Stimulated activated CD8-positive, alpha-beta memory T cell treated with anti-CD3 and anti-CD28 coated beads, Interleukin-12 subunit alpha, Interleukin-12 subunit beta, amount 100 ng/mL, for 1 hour (primary cell): ENCODE data around the gene ADAMTSL5.
"Not testable (repeated sequence)": the region's sequence is repeated elsewhere in the genome, so short reads cannot be mapped to it uniquely, and the experiment has no call there.

Experiments
- DNase-seq: peaks from one replicate; pipeline ENCODE4 v3.0.0-alpha.2; 2020; ENCODE audit warnings: low read depth

Gene ADAMTSL5

DNA sequence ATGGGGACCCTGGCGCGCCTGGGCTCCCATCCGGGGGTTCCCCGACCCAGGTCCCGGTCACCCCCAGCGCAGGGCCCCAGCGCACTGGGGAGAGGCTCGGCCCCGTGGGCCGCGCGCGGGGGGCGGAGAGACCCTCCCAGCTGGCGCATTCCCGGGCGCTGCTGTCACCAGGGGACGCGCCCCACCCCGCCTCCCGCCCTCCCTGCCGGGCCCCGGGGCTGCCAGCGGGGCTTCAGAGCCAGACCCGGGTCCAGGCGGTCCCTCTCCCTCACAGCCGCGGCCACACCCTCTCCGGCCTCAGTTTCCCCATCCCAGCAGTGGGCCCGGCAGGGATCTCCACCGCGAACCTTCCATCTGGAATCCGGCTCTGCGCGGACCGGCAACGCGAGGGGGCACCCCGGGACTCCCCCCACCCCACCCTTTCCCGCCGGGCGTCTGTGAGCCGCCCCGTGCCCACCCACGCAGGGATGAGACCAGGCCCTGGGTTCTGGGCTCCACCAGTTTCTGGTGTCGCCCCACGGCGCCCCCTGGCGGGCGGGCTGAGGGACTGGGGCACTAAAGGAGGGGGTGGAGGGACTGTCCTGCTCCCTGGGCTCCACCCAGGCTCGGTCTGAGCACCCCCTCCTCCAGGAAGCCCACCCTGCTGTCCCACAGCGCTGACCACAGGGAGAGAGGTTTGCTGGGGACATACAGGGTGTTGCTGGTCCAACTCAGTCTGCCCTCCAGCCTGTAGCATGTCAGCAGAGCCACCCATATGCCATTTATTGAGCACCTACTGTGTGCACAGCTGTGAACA is 878 bp upstream of the ADAMTSL5 start:
- peak; percentile 40 for DNase-seq

DNA sequence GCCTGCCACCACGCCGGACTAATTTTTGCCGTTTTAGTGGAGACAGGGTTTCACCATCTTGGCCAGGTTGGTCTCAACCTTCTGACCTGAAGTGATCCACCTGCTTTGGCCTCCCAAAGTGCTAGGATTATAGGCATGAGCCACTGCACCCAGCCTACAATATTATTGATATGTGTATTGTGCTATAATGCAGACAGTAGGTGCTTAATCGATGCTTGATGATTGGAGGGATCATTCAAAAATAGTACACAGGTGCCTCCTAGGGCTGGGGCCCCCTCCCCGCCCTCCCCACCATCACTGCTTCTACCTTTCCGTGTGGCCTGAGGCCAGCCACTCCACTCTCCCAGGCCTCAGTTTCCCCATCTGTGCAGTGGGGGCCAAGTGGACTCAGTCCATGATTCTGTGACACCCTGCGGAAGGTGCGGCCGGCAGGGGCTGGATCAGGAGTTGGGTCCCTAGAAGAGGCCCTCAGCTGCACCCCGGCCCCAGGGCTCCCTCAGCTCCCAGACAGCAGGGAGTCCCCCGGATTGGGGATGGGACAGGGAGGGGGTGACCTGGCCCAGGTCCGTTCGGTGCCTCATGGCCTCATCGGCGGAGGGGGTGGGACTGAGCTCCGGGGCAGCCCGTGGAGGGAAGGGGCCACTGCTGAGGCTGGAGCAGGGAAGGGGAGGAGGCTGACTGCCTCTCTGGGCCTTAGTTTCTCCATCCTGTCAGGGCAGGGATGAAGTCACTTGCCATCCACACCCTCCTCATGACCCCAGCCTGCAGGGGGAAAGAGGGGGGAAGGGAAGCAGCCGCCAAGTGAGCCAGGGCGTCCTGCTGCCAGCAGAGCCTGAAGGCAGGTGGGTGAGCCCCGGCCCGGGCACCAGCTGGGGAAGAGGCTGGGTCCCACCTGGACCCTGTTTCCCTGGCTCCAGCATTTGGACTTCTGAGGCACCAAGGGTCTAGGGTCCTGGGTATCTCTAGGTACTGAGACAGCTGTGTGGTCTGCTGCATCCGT is 1.2 kb downstream of the ADAMTSL5 start:
- no peak for DNase-seq

DNA sequence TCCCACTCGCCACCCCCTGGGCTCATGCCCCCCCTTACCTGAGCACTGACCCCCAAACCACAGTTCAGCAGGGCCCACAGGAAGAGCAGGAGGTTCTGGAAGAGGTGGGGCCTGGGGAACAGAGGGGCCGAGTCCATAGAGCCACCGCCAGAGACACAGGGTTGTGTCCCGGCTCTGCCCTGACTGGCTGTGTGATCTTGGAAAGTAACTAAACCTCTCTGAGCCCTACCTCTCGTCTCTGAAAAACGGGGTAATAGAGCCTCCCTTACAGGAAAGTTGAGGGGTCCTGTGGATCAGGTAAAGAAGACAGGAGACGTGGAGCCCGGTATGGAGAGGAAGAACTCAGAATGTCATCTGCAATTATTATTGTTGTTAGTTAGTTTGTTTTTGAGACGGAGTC is 2.0 kb downstream of the ADAMTSL5 start:
- no peak for DNase-seq

DNA sequence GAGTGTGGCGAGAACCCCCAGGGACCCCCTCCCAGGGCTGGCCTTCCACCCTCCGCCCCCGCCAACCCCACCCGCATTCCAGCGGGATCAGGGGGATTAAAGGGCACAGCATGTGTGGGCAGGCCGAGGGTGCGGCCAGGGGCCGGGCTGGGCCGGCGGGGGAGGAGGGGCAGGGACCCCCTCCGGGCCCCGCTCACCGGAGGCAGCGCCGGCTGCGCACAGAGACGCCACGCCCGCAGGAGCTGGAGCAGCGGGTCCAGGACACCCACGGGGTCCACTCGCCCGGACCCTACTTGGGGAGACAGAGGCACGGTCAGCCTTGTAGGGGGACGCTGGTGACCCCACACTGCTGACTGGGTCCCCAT is 2.4 kb downstream of the ADAMTSL5 start:
- DNase-seq, result no peak

DNA sequence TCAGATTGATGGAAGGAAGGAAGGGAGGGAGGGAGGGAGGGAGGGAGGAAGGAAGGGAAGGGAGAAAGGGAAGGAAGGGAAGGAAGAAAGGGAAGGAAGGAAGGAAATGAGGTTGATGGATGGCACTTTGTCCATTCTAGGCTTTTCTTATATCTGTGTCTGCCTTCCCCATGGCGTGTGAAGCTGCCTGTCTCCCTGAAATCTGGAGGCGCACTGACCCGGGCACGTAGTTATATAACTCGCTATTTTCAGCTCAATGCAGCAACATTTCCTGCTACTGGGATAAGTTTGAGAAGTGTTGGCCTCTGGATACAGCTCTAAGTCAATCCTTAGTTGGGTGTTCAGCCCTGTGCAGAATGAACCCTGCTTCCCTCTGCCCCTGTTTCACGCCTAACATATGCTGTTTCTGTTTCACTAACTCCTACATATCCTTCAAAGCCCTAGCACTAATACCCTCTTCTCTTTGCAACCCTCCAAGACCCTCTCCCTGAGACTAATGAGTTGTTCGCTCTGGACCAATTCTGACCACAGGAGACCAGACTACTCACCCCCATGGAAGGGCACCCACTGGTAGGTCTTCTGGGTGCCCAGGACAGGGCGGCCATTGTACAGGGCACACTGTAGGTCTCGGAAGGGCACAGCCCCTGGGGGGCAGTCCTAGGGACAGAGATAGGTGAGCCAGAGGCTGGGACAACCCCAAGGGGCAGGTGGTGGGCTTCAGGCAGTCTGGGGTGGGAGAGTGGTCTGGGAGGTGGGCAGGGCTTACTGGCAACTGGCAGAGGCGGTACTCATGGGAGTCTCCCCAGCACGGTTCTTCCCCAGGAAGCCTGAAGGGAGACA is 3.0 kb downstream of the ADAMTSL5 start:
- DNase-seq, result no peak

DNA sequence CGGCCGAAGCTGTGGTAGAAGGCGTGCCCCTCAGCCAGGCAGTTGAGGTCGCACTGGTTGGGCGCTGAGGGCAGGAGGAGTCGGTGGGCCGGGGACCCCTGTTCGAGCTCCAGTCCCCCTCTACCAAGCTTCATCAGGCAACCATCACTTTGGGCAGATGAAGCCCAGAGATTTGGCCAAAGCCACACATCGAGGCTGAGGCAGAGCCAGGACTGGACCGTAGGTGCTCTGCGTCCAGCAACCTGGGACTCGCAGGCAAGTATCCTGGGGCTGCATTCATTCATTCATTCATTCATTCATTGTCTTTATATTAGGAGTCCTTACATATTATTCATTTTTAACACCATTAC is 4.3 kb downstream of the ADAMTSL5 start:
- DNase-seq, result no peak

DNA sequence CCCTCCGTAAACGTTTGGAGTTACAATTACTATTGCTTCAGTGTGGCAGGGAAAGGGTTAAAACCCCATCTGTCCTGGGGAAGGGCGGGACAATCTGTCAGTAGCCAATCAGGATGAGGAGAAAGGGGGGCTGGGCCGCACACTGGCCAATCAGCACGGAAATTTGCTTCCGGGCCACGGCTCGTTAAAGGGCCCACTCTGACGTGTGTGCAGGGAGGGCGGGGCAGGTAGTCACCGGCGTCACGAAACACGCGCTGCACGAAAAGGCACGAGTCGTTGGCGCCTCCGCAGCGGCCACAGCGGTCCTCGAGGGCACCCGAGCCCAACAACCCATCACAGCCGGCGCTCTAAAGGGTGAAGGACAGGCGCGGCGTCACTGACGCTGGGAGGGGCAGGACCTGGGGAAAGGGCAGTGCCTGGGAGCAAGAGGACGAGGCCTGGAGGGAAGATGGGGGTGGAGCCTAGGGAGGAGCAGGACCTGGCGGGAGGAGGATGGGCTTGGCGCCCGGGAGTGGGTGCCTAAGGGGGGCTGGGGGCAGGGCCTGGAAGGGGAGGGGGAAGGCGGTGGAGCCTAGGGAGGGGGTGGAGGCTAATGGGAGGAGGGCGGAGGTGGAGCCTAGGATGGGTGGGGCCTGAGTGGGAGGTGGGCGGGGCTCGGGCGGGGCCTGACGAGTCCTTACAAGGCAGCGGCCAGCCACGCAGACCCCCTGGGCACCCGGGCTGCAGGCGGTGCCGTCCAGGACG is 4.9 kb downstream of the ADAMTSL5 start:
- peak; percentile 80 for DNase-seq

DNA sequence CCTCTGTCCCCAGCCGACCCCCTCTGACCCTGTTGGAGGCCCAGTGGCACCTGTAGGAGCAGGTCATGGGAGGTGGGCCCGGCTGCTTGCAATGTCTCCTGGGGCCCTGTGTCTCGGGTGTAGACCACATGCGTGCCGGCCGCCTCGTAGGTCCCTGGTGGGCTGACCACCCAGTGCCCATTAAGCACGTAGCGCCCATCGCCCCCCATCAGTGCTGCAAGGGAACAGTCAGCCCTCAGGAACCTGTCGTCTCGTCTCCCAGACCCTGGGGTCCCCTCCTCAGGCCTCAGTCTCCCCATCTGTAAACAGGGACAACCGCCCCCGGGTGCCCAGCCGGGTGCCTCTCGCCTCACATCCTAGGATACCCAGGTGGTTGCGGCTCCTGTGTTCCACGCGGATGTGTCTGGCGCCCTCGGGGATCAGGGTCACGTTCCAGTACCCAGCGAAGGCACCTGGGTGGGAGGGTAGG is 5.6 kb downstream of the ADAMTSL5 start:
- no peak for DNase-seq

DNA sequence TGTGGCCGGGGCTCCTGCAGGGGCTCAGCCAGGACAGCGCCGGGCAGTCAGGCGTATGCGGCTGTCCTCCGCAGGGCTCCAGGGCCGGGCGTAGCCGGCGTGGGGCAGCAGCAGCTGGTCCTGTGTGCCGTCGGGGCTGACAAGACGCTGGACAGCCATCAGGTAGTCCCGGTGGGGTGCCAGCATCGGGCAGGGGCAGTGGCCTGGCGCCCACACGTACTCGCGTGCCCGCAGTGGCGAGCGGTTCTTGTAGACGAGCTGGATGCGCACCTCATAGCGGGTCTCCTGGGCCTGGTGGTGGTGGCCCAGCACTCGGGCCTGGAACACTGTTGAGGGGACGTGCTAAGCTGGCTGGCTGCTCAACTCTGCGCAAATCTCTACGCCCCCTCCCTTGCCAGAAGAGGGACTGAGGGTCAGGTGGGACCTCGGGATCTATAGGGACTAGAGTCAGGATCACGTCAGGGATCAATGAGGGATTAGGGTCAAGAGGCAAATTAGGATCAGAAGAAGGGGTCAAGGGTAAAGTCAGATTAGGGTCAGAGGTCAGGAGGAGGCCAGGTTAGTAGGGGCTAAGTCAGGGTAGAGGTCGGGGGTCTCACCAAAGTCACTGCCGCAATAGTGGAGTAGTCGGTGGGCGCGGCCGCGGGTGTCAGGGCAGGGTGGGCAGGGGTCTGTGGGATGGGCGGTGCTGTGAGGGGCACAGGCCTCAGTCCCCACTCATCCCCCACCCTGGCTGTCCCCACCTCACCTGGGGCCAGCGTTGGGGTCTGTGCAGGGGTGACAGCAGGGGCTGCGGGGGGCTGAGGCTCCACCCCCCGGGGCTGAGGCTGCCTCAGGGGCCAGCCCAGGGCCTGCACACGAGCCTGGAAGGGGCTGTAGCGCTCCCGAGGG is 6.6 kb downstream of the ADAMTSL5 start:
- DNase-seq, result no peak

DNA sequence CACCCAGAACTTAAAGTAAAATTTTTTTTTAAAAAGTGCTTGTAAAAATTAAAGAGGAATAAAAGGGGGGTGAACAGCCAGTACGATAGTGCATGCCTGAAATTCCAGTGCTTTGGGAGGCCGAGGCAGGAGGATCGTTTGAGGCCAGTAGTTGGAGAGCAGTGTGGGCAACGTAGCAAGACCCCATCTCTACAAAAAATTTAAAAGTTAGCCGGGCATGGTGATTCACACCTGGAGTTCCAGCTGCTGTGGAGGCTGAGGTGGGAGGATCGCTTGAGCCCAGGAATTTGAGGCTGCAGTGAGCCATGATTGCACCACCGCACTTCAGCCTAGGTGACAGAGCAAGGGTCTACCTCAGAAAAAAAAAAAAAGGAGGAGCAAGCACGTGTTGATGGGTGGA is 7.8 kb downstream of the ADAMTSL5 start:
- no peak for DNase-seq

DNA sequence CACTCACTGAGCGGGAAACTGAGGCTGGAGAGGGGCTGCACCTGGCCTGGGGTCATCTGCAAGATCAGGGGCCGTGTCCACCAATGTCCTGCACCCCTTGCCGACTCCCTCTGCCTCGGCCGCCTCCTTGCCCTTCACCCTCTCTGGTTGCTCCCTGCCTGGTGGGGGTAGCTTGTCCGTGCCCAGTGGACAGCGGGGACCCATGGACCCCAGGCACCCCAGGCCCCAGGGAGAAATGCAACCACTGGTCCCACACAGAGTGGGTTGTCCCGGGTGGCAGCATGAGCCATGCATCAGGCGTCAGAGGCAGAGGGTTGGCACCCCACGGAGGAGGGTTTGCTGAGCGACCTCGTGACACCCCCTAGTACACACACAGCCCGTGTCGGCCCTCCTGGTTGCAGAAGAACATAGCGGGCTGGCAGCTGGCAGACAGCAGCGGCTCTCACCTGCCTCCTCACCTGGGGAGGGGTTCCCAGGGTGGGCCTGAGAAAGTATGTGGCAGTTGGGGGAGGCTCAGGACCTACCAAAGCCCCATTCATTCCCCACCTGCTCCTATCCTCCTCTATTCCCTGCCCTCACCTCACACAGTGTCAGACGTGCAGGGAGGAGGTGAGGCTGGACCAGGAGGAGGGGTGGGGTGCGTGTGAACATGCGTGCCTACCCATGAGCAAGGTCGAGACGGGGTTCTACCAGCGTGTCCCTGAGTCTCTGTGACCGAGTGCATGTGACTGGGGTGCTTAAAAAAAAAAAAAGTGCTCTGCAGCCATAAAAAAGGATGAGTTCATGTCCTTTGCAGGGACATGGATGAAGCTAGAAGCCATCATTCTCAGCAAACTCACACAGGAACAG is 8.7 kb downstream of the ADAMTSL5 start:
- no peak for DNase-seq

DNA sequence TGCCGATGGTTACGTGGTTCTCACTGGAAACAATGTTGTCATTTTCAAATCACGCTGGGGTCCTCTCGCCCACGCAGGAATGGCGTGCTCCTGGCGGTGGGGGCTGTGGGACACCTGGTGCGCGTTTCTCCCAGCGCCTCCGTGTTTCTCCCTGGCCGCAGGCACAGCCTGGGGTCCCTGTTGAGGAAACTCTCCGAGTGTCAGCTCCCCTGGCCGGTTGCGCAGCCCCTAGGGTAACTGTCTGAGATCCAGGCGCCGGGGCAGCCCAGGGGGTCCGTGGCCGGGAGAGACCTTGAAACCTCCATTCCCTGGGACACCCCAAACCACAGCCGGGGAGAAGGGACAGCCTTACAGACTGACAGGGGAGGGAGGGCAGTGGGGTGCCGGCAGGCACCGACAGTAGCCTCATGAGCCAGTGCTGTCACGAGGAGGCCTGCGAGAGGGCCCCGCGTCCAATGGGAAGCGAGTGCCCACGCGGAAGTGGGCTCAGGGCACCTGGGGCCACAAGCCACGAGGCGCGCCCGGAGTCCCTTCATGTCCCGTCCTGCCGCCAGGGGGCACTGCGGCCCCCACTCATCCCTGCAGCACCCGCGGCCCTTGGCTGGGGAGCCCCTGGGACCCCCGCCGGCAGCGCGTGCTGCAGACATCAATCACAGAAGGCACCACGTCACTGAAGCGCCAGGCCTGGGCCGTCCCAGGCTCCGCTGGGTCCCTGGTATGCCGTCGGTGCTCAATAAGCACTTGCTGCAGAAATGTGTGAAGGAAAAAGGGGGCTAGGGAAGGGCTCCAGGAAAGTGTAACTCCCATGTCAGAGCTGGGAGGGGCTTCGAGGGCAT is 9.5 kb downstream of the ADAMTSL5 start:
- DNase-seq, result peak; percentile 47

DNA sequence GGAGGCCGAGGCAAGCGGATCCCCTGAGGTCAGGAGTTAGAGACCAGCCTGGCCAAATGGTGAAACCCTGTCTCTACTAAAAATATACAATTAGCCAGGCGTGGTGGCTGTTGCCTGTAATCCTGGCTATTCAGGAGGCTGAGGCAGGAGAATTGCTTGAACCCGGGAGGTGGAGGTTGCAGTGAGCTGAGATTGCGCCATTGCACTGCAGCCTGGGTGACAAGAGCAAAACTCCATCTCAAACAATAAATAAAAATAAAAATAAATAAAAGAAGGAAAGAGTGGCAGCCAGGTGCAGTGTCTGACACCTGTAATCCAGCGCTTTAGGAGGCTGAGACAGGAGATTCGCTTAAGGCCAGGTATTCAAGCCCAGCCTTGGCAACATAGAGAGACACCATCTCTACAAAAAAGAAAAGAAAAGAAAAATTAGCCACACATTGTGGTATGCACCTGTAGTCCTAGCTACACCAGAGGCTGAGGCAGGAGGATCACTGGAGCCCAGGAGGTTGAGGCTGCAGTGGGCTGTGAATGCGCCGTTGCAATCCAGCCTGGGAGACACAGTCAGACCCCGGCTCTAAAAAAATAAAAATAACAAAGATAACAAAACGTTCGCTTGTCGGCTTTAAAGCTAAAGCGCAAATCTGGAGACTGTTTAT is 10.3 kb downstream of the ADAMTSL5 start:
- DNase-seq, result no peak

DNA sequence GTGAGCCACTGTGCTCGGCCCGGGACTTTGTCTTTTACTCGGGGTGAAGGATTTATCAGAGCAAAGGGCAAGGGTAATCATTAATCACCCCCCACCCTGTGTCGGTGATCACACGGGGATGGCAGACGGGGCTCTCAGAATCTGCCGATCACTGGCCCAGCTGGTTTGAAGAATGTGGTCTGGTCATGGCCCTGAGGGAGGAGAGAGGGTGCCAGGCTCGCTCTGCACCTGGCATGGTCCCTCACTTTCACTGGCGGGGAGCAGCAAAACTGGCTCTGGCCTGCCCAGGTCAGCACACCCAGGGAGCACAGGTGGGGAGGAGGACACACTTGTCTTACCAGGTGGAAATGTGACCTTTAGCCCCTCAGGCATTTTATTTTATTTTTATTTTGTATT is 11.6 kb downstream of the ADAMTSL5 start:
- DNase-seq, result no peak

DNA sequence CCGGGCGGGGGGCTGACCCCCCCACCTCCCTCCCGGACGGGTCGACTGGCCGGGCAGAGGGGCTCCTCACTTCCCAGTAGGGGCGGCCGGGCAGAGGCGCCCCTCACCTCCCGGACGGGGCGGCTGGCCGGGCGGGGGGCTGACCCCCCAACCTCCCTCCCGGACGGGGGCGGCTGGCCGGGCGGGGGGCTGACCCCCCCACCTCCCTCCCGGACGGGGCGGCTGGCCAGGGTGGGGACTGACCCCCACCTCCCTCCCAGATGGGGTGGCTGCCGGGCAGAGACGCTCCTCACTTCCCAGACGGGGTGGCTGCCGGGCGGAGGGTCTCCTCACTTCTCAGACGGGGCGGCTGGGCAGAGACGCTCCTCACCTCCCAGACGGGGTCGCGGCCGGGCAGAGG is 13.6 kb downstream of the ADAMTSL5 start:
- not testable (repeated sequence) for DNase-seq

DNA sequence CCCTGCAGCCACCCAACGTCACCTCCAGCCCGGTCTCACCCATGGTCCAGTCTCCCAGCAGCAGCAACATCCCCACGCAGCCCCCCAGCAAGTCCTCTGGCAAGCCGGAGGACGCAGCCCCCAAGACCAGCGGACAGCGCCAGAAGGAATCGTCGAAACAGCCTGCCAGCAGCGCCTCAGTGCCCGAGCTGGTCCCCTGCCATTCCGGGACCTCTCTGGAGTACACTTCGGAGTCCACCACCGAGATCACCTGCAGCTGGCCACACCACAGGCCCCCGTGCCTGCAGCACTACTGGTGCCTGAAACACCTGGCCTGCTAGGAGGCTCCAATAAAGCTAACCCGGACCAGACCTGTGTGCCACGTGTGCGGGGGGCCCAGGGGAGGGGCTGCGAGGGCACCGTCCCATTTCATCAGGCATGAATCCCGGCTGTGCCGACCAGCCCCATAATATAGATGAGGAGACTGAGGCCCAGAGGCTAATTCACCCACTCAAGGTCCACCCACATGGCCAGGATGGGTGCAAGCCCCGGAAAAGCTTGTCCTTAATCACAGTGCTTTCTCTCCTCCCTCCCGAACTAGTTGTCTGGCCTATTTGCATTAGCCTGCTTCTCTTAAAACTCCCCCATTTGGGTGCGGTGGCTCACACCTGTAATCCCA is 15.1 kb downstream of the ADAMTSL5 start:
- no peak for DNase-seq
